ENCODE results near the gene BCL10. TPM values are rescaled to one million over a fixed set of nuclear protein-coding genes. Genes with fewer than 3 reads are reported as not detected.
"Not testable (repeated sequence)": the region's sequence is repeated elsewhere in the genome, so short reads cannot be mapped to it uniquely, and the experiment has no call there.

BCL10 gene
- total RNA-seq, 1 donor from 2014 or later, result 8.6 TPM

GRCh38 chr1:85276978-85277639 is 677 bp upstream of the BCL10 start:
- ATAC-seq (no peak), DNase-seq (ENCODE audit: missing footprints) (peak; percentile 52)
- intact Hi-C loops (cut with DNase I), result loop anchor here (1.0 kb wide), 1 partner anchor 18 kb away; the partner anchor contains the start of gene C1orf52

GRCh38 chr1:85275701-85276214 is 674 bp downstream of the BCL10 start:
- ATAC-seq (no peak), DNase-seq (ENCODE audit: missing footprints) (no peak)
- intact Hi-C loops (cut with DNase I), result loop anchor here (1.0 kb wide), 1 partner anchor 16 kb away; the partner anchor contains the start of gene C1orf52

- ATAC-seq, result no peak
- intact Hi-C loops (cut with DNase I), result no loop called here
- DNase-seq (ENCODE audit: missing footprints), result no peak
These were observed 1.4 kb downstream of the BCL10 start for GRCh38 chr1:85274969-85275453.

- ATAC-seq (no peak), DNase-seq (ENCODE audit: missing footprints) (no peak)
- intact Hi-C loops (cut with DNase I), result no loop called here
These were observed 3.0 kb downstream of the BCL10 start for GRCh38 chr1:85273397-85273796.

GRCh38 chr1:85268801-85269585 is 7.4 kb downstream of the BCL10 start:
- ATAC-seq, result no peak
- DNase-seq (ENCODE audit: missing footprints), result no peak
- intact Hi-C loops (cut with DNase I), result no loop called here

- DNase-seq (ENCODE audit: missing footprints) (no peak), ATAC-seq (no peak)
- intact Hi-C loops (cut with DNase I), result no loop called here
These were observed 9.1 kb downstream of the BCL10 start for GRCh38 chr1:85267313-85267712.

- intact Hi-C loops (cut with DNase I), result no loop called here
- ATAC-seq, result no peak
- DNase-seq (ENCODE audit: missing footprints), result no peak
These were observed 12.3 kb downstream of the BCL10 start for GRCh38 chr1:85264150-85264549.

- DNase-seq (ENCODE audit: missing footprints) (no peak), ATAC-seq (no peak)
- intact Hi-C loops (cut with DNase I), result no loop called here
These were observed 13.4 kb downstream of the BCL10 start for GRCh38 chr1:85262985-85263384.

GRCh38 chr1:85259912-85260274 is 16.5 kb downstream of the BCL10 start:
- intact Hi-C loops (cut with DNase I), result loop anchor here (1.0 to 2.0 kb wide), 2 partner anchors 16 to 315 kb away; partner anchors contain the start of gene BCL10
- ATAC-seq, result peak; percentile 80

GRCh38 chr1:85259118-85259911 is 17.1 kb downstream of the BCL10 start, which contains the start of gene C1orf52:
C1orf52 (minus strand) TSS chr1:85259662; CDS start chr1:85259633, 29 bp downstream.
- peak; percentile 98 for ATAC-seq
- intact Hi-C loops (cut with DNase I), result loop anchor here (1.0 to 2.0 kb wide), 2 partner anchors 17 to 315 kb away; partner anchors contain the start of gene BCL10

More at GRCh38 chr1:85259912-85260274, 16.5 kb downstream of the BCL10 start:
- DNase-seq (ENCODE audit: missing footprints), result no peak

GRCh38 chr1:85258536-85259117 is 17.8 kb downstream of the BCL10 start:
- intact Hi-C loops (cut with DNase I), result loop anchor here (1.0 to 2.0 kb wide), 2 partner anchors 18 to 314 kb away; partner anchors contain the start of gene BCL10
- ATAC-seq (peak; percentile 9), DNase-seq (ENCODE audit: missing footprints) (no peak)

More at GRCh38 chr1:85259118-85259911, 17.1 kb downstream of the BCL10 start, which contains the start of gene C1orf52:
- peak; percentile 98 for DNase-seq (ENCODE audit: missing footprints)

- intact Hi-C loops (cut with DNase I); DNase-seq (ENCODE audit: missing footprints); ATAC-seq: not testable (repeated sequence)
These were observed 27.4 kb downstream of the BCL10 start for GRCh38 chr1:85249042-85249441.

- DNase-seq (ENCODE audit: missing footprints), result no peak
- intact Hi-C loops (cut with DNase I), result no loop called here
- ATAC-seq, result no peak
These were observed 30.5 kb downstream of the BCL10 start for GRCh38 chr1:85245891-85246290.

GRCh38 chr1:85245456-85245855 is 31.0 kb downstream of the BCL10 start:
- DNase-seq (ENCODE audit: missing footprints), result no peak
- intact Hi-C loops (cut with DNase I), result no loop called here
- no peak for ATAC-seq

- no peak for DNase-seq (ENCODE audit: missing footprints)
- intact Hi-C loops (cut with DNase I), result loop anchor here (5.0 kb wide), 2 partner anchors 42 to 132 kb away; partner anchors contain the start of gene SYDE2
- ATAC-seq, result no peak
These were observed 32.0 kb downstream of the BCL10 start for GRCh38 chr1:85244271-85245061.

GRCh38 chr1:85243372-85243771 is 33.1 kb downstream of the BCL10 start:
- DNase-seq (ENCODE audit: missing footprints), result no peak
- intact Hi-C loops (cut with DNase I), result loop anchor here (5.0 kb wide), 2 partner anchors 41 to 131 kb away; partner anchors contain the start of gene SYDE2
- no peak for ATAC-seq

- intact Hi-C loops (cut with DNase I), result loop anchor here (5.0 kb wide), 2 partner anchors 38 to 128 kb away; partner anchors contain the start of gene SYDE2
- ATAC-seq (no peak), DNase-seq (ENCODE audit: missing footprints) (no peak)
These were observed 35.8 kb downstream of the BCL10 start for GRCh38 chr1:85240643-85241042.

Measured in Right ventricle myocardium inferior (tissue), 1 donor.